GM23338 (cell line): ENCODE measurements around the gene EFCAB6. TPM values are rescaled to one million over a fixed set of nuclear protein-coding genes. Genes with fewer than 3 reads are reported as not detected.

Experiments
- ATAC-seq: fragments of 200-7000 bp; cut with Tn5 transposase; 3 replicates; pipeline ENCODE4 v1.9.1; 2020
- DNase-seq: peaks from one replicate; pipeline ENCODE4 v3.0.0-alpha.2; 2015; ENCODE audit warnings: low spot score
- H2AFZ ChIP-seq: fragments of 200-600 bp; sonication (generic); 2 replicates; pipeline ENCODE4 v1.8.0; 2016; ENCODE audit warnings: antibody characterized with exemption, mild to moderate bottlenecking, moderate library complexity
- H3F3A ChIP-seq: fragments of 200-600 bp; sonication (generic); replicated peaks from 2 replicates; pipeline ENCODE4 v1.8.0; 2017; ENCODE audit warnings: antibody characterized with exemption, mixed run types, low read depth
- H3K27ac ChIP-seq: fragments of 200-600 bp; sonication (generic); 2 replicates; pipeline ENCODE4 v1.6.1; 2016; ENCODE audit warnings: low read depth
- H3K27me3 ChIP-seq: fragments of 200-600 bp; sonication (generic); 2 replicates; pipeline ENCODE4 v1.8.0; 2016; ENCODE audit warnings: mild to moderate bottlenecking, mixed run types, moderate library complexity; ENCODE audit not compliant: insufficient read depth
- H3K36me3 ChIP-seq: fragments of 200-600 bp; sonication (generic); 2 replicates; pipeline ENCODE4 v1.8.0; 2016; ENCODE audit warnings: mild to moderate bottlenecking; ENCODE audit not compliant: insufficient read depth
- H3K4me1 ChIP-seq: fragments of 200-600 bp; sonication (generic); 2 replicates; pipeline ENCODE4 v1.8.0; 2016; ENCODE audit warnings: mild to moderate bottlenecking, moderate library complexity; ENCODE audit not compliant: insufficient read depth
- H3K4me2 ChIP-seq: fragments of 200-600 bp; sonication (generic); 2 replicates; pipeline ENCODE4 v1.7.1; 2017; ENCODE audit warnings: mixed run types
- H3K4me3 ChIP-seq: fragments of 200-600 bp; sonication (generic); 2 replicates; pipeline ENCODE4 v1.6.1; 2016; ENCODE audit warnings: mixed run types
- H3K79me2 ChIP-seq: fragments of 200-600 bp; sonication (generic); replicated peaks from 2 replicates; pipeline ENCODE4 v1.8.0; 2017; ENCODE audit warnings: mild to moderate bottlenecking; ENCODE audit not compliant: insufficient read depth
- H3K9me2 ChIP-seq: fragments of 200-600 bp; sonication (generic); 2 replicates; pipeline ENCODE4 v1.8.0; 2017; ENCODE audit not compliant: insufficient read depth
- H4K20me1 ChIP-seq: fragments of 200-600 bp; sonication (generic); replicated peaks from 2 replicates; pipeline ENCODE4 v1.8.0; 2017; ENCODE audit warnings: mild to moderate bottlenecking; ENCODE audit not compliant: insufficient read depth
- H3K27ac Mint-ChIP-seq: 2 replicates; pipeline ENCODE4 v1.8.0; 2020; ENCODE audit warnings: inconsistent platforms, mild to moderate bottlenecking, moderate library complexity, mixed read lengths
- H3K27me3 Mint-ChIP-seq: 3 replicates; pipeline ENCODE4 v1.8.0; 2022; ENCODE audit warnings: low read depth, mild to moderate bottlenecking, moderate library complexity, mixed read lengths, inconsistent platforms; ENCODE audit not compliant: insufficient read depth, poor library complexity
- H3K36me3 Mint-ChIP-seq: 3 replicates; pipeline ENCODE4 v1.8.0; 2021; ENCODE audit warnings: low read depth, mild to moderate bottlenecking, inconsistent platforms, moderate library complexity, mixed read lengths
- H3K4me1 Mint-ChIP-seq: 3 replicates; pipeline ENCODE4 v1.8.0; 2020; ENCODE audit warnings: mild to moderate bottlenecking, inconsistent platforms, mixed read lengths
- H3K4me3 Mint-ChIP-seq: 3 replicates; pipeline ENCODE4 v1.8.0; 2021; ENCODE audit warnings: moderate library complexity, mild to moderate bottlenecking, inconsistent platforms, mixed read lengths
- H3K9me3 Mint-ChIP-seq: 3 replicates; pipeline ENCODE4 v1.8.0; 2020; ENCODE audit warnings: moderate library complexity, mild to moderate bottlenecking, inconsistent platforms, mixed read lengths
- CREB1 ChIP-seq: fragments of 250-450 bp; sonication (Bioruptor Pico); IDR thresholded peaks from 2 replicates; pipeline ENCODE4 v1.5.0; 2020; ENCODE audit warnings: low read depth, mild to moderate bottlenecking, moderate library complexity
- CTCF ChIP-seq, 2 experiments: fragments of 200-600 bp in 1 of 2; sonication (generic) in 1 of 2; conservative IDR thresholded peaks; 2 replicates each; pipeline versions ENCODE4 v1.5.1 to v1.6.1; 2016 to 2017; ENCODE audit warnings: antibody characterized with exemption in 2 of 2, low read depth in 2 of 2, mild to moderate bottlenecking in 2 of 2, moderate library complexity in 1 of 2
- ETS1 ChIP-seq: IDR thresholded peaks from 2 replicates; pipeline ENCODE4 v1.6.1; 2016; ENCODE audit warnings: antibody characterized with exemption
- EZH2 ChIP-seq: fragments of 200-600 bp; sonication (generic); IDR thresholded peaks from one replicate; pipeline ENCODE4 v1.8.0; 2017; ENCODE audit warnings: antibody characterized with exemption, mild to moderate bottlenecking, low read depth; ENCODE audit not compliant: unreplicated experiment
- EZH2phosphoT487 ChIP-seq: fragments of 200-600 bp; sonication (generic); IDR thresholded peaks from one replicate; pipeline ENCODE4 v1.8.1; 2018; ENCODE audit warnings: antibody characterized with exemption; ENCODE audit not compliant: unreplicated experiment
- JUNB ChIP-seq: IDR thresholded peaks from one replicate; pipeline ENCODE4 v1.6.1; 2016; ENCODE audit warnings: antibody characterized with exemption; ENCODE audit not compliant: unreplicated experiment
- NANOG ChIP-seq: IDR thresholded peaks from 2 replicates; pipeline ENCODE4 v1.6.1; 2016; ENCODE audit warnings: antibody characterized with exemption, borderline replicate concordance
- POLR2AphosphoS5 ChIP-seq: IDR thresholded peaks from 2 replicates; pipeline ENCODE4 v1.6.1; 2016; ENCODE audit warnings: antibody characterized with exemption, low read depth
- REST ChIP-seq: IDR thresholded peaks from one replicate; pipeline ENCODE4 v1.6.1; 2018; ENCODE audit warnings: antibody characterized with exemption; ENCODE audit not compliant: unreplicated experiment
- STAT1 ChIP-seq: IDR thresholded peaks from one replicate; pipeline ENCODE4 v1.6.1; 2016; ENCODE audit warnings: antibody characterized with exemption; ENCODE audit not compliant: unreplicated experiment
- ZNF114 ChIP-seq: fragments of 250-450 bp; sonication (Bioruptor Pico); IDR thresholded peaks from 2 replicates; pipeline ENCODE4 v1.5.0; 2020; ENCODE audit warnings: mild to moderate bottlenecking, moderate library complexity
- ZNF331 ChIP-seq: fragments of 250-450 bp; sonication (Bioruptor Pico); IDR thresholded peaks from 2 replicates; pipeline ENCODE4 v1.5.0; 2020; ENCODE audit warnings: low read depth, mild to moderate bottlenecking, moderate library complexity
- ZNF462 ChIP-seq: fragments of 250-450 bp; sonication (Bioruptor Pico); IDR thresholded peaks from 2 replicates; pipeline ENCODE4 v1.5.0; 2020; ENCODE audit warnings: mild to moderate bottlenecking, moderate library complexity
- polyA plus RNA-seq: library from polyadenylated mRNA; unstranded; fragments of >200 nt; fragmentation: Nextera tagmentation; extraction: Ambion mirVana; gene quantifications from 2 replicates; pipeline ENCODE4 v1.2.1, GENCODE V29; 2016
- total RNA-seq: library from RNA; depleted of rRNA; stranded (reverse); fragments of >200 nt; shearing (Covaris generic); gene quantifications from 2 replicates; pipeline ENCODE4 v1.2.3, GENCODE V29; 2014

The EFCAB6 gene
- total and polyA plus RNA-seq, 2 experiments from 2014 or later, result 1.1 to 1.8 TPM

GRCh38 chr22:43491177-43491576 lies 320.9 kb downstream of the EFCAB6 start:
- Histone ChIP-seq H3K36me3 (no peaks in the 10 kb centered on the region), H2AFZ (no peak overlapping the region), H3K4me1 (no peaks in the 10 kb centered on the region), H3K27ac (no peak overlapping the region), H3K27me3 (no peaks in the 10 kb centered on the region), H3K9me2 (no peaks in the 10 kb centered on the region; the same call in 1 of the 2 replicates), H3F3A (no peaks in the 10 kb centered on the region), H3K79me2 (no peaks in the 10 kb centered on the region), H3K4me2 (no peak overlapping the region), H3K4me3 (no peak overlapping the region), H4K20me1 (no peaks in the 10 kb centered on the region)
- DNase-seq (no peak), ATAC-seq (no peak)
- peaks cover 37% of the 10 kb centered on the region for H3K9me3 Mint-ChIP-seq
- H3K27ac Mint-ChIP-seq, result no peak overlapping the region
- no peak overlapping the region for H3K4me3 Mint-ChIP-seq
- no peaks in the 10 kb centered on the region; the same call in 2 of the 3 replicates for H3K4me1 Mint-ChIP-seq
- no peak for TF ChIP-seq CTCF (conservative IDR thresholded peaks at IDR 0.05; ENCODE audit: low read depth in 2 of 2)
- TF ChIP-seq REST, result no peak
- TF ChIP-seq JUNB, result no peak
- no peak for TF ChIP-seq ZNF331
- no peak for TF ChIP-seq ZNF462 (CRISPR knock-in tag)
- no peak for TF ChIP-seq CREB1
- no peak for TF ChIP-seq EZH2phosphoT487
- TF ChIP-seq STAT1, result no peak
- TF ChIP-seq EZH2, result no peak
- no peak for TF ChIP-seq ZNF114 (CRISPR knock-in tag)
- TF ChIP-seq POLR2AphosphoS5, result no peak
- TF ChIP-seq NANOG, result no peak
- no peak for TF ChIP-seq ETS1
- H3K36me3 Mint-ChIP-seq, result peaks cover 6% of the 10 kb centered on the region; the same call in 1 of the 3 replicates
- peaks cover 7% of the 10 kb centered on the region for H3K27me3 Mint-ChIP-seq
